Natural killer cell (primary cell): ENCODE measurements around the gene MNDA. TPM values are rescaled to one million over a fixed set of nuclear protein-coding genes. Genes with fewer than 3 reads are reported as not detected.

Experiments used
- ATAC-seq, 3 donors: fragments of 150-1000 bp in 2 of 3; fragments of 200-7000 bp in 1 of 3; cut with Tn5 transposase; 1 replicate in 1 of 3; 2 replicates in 2 of 3; pipeline ENCODE4 v1.10.0; 2021; ENCODE audit warnings: mild to moderate bottlenecking in 2 of 3, moderate library complexity in 2 of 3
- DNase-seq, 2 donors: peaks; one replicate each; pipeline versions ENCODE4 v3.0.0 to v3.0.0-alpha.2; 2013 to 2021; ENCODE audit warnings: mixed read lengths in 1 of 2
- H3K27ac ChIP-seq: one replicate; pipeline ENCODE4 v1.5.1; 2013; ENCODE audit warnings: mild to moderate bottlenecking, low read length
- H3K27me3 ChIP-seq: one replicate; pipeline ENCODE4 v1.6.1; 2013; ENCODE audit warnings: low read length; ENCODE audit not compliant: control insufficient read depth, insufficient read depth
- H3K36me3 ChIP-seq: one replicate; pipeline ENCODE4 v1.6.1; 2013; ENCODE audit warnings: low read length; ENCODE audit not compliant: control insufficient read depth, insufficient read depth
- H3K4me1 ChIP-seq: one replicate; pipeline ENCODE4 v1.6.1; 2013; ENCODE audit warnings: low read length; ENCODE audit not compliant: control insufficient read depth, insufficient read depth
- H3K4me3 ChIP-seq: one replicate; pipeline ENCODE4 v1.5.1; 2013; ENCODE audit warnings: low read length
- H3K9me3 ChIP-seq: one replicate; pipeline ENCODE4 v1.6.1; 2013; ENCODE audit warnings: low read length; ENCODE audit not compliant: control insufficient read depth, insufficient read depth
- H3K27ac Mint-ChIP-seq, 2 donors: one replicate each; pipeline ENCODE4 v1.8.0; 2022; ENCODE audit warnings: mild to moderate bottlenecking in 2 of 2, mixed read lengths in 2 of 2, moderate library complexity in 1 of 2
- H3K27me3 Mint-ChIP-seq, 2 donors: one replicate each; pipeline ENCODE4 v1.8.0; 2022; ENCODE audit warnings: low read depth in 2 of 2, mixed read lengths in 2 of 2
- H3K36me3 Mint-ChIP-seq: one replicate; pipeline ENCODE4 v1.8.0; 2022; ENCODE audit warnings: mixed read lengths
- H3K4me1 Mint-ChIP-seq, 2 donors: one replicate each; pipeline ENCODE4 v1.8.0; 2022; ENCODE audit warnings: mixed read lengths in 2 of 2
- H3K4me3 Mint-ChIP-seq: one replicate; pipeline ENCODE4 v1.8.0; 2022; ENCODE audit warnings: mild to moderate bottlenecking, moderate library complexity, mixed read lengths
- H3K9me3 Mint-ChIP-seq, 2 donors: one replicate each; pipeline ENCODE4 v1.8.0; 2022; ENCODE audit warnings: mixed read lengths in 2 of 2
- WGBS: methylation state at CpG from one replicate; pipeline ENCODE4 v1.1.7; 2013; ENCODE audit warnings: missing lambda C conversion rate; ENCODE audit not compliant: insufficient coverage; 5-methylcytosine and 5-hydroxymethylcytosine counted together
- intact Hi-C: fragments of 100-400 bp; cut with micrococcal nuclease; formaldehyde crosslinking; loops from one replicate; pipeline ENCODE4 v1.14.2; 2022
- total RNA-seq, 4 donors: library from RNA; stranded (reverse); fragments of 120-200 nt in 1 of 4; gene quantifications; one replicate each; pipeline versions ENCODE4 v1.2.3 to v1.2.4, GENCODE V29; 2013 to 2022
- TF ChIP-seq, protein P1 (sequence below): fragments of 200-600 bp; IDR thresholded peaks from one replicate; pipeline ENCODE4 v1.8.0; 2022; ENCODE audit warnings: antibody characterized with exemption

The MNDA gene
- total RNA-seq, 3 donors from 2014 or later (not counting 1 experiment from before 2014, with no cell fraction given) = 3.3 to 14.3 (median 7.0) TPM

DNA sequence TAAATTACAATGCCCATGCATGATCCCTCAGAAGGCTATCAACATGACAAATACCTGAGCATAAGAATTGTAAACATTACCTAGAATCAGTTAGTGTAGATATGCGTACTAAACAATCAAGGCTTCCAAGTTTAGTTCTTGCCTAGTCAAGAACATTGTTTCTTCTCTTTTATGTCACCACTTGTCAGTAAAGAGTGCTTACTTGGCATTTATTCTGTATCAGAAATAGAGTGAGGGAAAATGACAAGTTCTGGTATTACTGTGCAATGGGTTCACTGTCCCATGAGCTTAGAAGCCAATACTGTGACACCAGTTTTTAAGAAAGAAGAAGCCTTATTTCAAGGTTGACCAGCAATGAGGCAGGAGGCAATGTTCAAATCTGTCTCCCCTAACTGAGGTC, 27.5 kb upstream of the MNDA start:
- H3K27me3 ChIP-seq = peaks cover 3% of the 10 kb centered on the region
- peaks cover 0 to 7% of the 10 kb centered on the region in 2 donors for H3K27me3 Mint-ChIP-seq
- no peak overlapping the region for H3K27ac ChIP-seq
- TF ChIP-seq, protein P1, sequence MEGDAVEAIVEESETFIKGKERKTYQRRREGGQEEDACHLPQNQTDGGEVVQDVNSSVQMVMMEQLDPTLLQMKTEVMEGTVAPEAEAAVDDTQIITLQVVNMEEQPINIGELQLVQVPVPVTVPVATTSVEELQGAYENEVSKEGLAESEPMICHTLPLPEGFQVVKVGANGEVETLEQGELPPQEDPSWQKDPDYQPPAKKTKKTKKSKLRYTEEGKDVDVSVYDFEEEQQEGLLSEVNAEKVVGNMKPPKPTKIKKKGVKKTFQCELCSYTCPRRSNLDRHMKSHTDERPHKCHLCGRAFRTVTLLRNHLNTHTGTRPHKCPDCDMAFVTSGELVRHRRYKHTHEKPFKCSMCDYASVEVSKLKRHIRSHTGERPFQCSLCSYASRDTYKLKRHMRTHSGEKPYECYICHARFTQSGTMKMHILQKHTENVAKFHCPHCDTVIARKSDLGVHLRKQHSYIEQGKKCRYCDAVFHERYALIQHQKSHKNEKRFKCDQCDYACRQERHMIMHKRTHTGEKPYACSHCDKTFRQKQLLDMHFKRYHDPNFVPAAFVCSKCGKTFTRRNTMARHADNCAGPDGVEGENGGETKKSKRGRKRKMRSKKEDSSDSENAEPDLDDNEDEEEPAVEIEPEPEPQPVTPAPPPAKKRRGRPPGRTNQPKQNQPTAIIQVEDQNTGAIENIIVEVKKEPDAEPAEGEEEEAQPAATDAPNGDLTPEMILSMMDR = no peak
- H3K36me3 Mint-ChIP-seq = no peaks in the 10 kb centered on the region
- no peak overlapping the region for H3K4me3 ChIP-seq
- H3K9me3 Mint-ChIP-seq = no peaks in the 10 kb centered on the region
- no peaks in the 10 kb centered on the region for H3K9me3 ChIP-seq
- peaks cover under 1% of the 10 kb centered on the region for H3K4me1 ChIP-seq
- no peak overlapping the region for H3K27ac Mint-ChIP-seq
- no peaks in the 10 kb centered on the region for H3K36me3 ChIP-seq
- 60% methylated on average over 1 of the region's 1 CpG for WGBS
- ATAC-seq = no peak
- no peaks in the 10 kb centered on the region for H3K4me1 Mint-ChIP-seq
- no peak overlapping the region for H3K4me3 Mint-ChIP-seq
- DNase-seq = no peak
- intact Hi-C loops = no loop called here

DNA sequence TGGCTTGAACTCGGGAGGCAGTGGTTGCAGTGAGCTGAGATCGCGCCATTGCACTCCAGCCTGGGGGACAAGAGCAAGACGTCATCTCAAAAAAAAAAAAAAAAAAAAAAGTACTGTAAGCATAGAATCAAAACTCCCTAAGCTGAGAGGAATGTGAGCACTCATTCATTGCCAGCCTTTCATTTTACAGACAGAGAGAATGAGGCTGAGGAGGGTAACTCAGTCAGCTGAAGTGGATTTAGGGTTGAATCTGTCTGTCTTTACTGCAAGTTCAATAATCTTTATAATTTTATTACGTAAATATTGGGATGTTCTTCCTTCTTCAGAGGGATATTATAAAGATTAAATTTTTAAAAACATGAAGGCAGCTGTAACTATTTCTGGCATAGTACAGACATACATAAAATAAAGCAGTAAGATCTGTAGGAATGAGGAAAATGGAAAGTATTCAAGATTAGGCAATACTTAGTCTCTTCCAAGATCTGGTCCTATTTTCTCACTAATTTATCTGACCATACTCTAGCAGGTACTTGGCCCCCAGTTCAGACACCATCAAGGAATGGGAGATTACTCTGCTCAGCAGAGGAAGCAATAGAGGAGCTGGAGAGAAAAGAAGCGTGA, 24.1 kb upstream of the MNDA start:
- no peaks in the 10 kb centered on the region for H3K9me3 Mint-ChIP-seq
- peaks cover 3% of the 10 kb centered on the region for H3K27me3 ChIP-seq
- H3K27ac ChIP-seq = no peak overlapping the region
- no peaks in the 10 kb centered on the region for H3K9me3 ChIP-seq
- intact Hi-C loops = no loop called here
- no peaks in the 10 kb centered on the region for H3K36me3 ChIP-seq
- WGBS = 100% methylated on average over 3 of the region's 6 CpGs
- no peaks in the 10 kb centered on the region for H3K36me3 Mint-ChIP-seq
- peaks cover 0 to 7% of the 10 kb centered on the region in 2 donors for H3K27me3 Mint-ChIP-seq
- H3K4me3 ChIP-seq = no peak overlapping the region
- H3K4me1 ChIP-seq = peaks cover 4% of the 10 kb centered on the region
- no peak overlapping the region for H3K4me3 Mint-ChIP-seq
- H3K4me1 Mint-ChIP-seq = peaks cover under 1 to 7% of the 10 kb centered on the region in 2 donors
- TF ChIP-seq, protein P1 = no peak
- no peak overlapping the region for H3K27ac Mint-ChIP-seq
- DNase-seq = no peak
- no peak for ATAC-seq

DNA sequence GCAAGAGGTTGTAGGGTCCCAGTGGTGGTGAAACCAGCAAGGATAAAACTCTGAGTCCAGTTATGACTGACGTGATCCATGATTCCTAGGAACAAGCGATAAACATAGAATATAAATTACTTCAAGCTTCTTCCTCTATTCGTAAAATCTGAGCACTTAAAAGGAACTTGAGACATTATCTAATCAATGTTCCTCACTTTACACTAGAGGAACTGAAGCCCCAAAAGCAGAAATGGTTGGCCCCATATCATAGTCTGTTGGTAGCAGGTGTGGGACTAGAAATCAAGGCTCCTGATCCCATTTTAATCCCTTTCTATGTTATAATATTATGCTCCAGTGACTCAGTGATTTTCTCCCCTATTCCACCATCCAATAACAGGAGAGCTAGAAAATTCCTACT, 21.9 kb upstream of the MNDA start:
- no peak overlapping the region for H3K4me3 Mint-ChIP-seq
- Histone ChIP-seq H3K4me1 (peaks cover 4% of the 10 kb centered on the region), H3K36me3 (no peaks in the 10 kb centered on the region), H3K4me3 (no peak overlapping the region), H3K9me3 (no peaks in the 10 kb centered on the region), H3K27me3 (no peaks in the 10 kb centered on the region), H3K27ac (no peak overlapping the region)
- no peak for DNase-seq
- H3K27ac Mint-ChIP-seq = no peak overlapping the region
- H3K4me1 Mint-ChIP-seq = peaks cover 10 to 17% of the 10 kb centered on the region in 2 donors
- intact Hi-C loops = no loop called here
- no peaks in the 10 kb centered on the region for H3K27me3 Mint-ChIP-seq
- TF ChIP-seq, protein P1 = no peak
- H3K9me3 Mint-ChIP-seq = no peaks in the 10 kb centered on the region
- WGBS = 78% methylated on average over 3 of the region's 3 CpGs
- no peaks in the 10 kb centered on the region for H3K36me3 Mint-ChIP-seq
- ATAC-seq = no peak

DNA sequence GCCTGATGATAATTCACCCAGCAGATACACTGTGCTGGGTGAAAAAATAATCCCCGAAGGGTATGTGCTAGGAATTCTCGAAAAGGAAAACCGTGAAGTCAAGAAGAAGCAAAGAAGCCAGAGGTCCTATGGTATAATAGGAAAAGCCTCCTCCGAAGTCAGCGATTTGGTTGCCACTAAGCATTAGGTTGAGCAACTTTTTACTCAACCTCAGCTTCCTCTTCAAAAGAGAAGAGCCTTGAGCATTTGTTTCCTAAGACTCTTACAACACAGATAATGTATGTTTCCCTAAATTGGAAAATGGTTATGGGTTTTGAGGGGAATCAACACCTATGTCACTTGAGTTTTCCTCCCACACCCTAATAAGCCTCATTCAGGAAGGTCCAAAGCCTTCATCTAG, 21.3 kb upstream of the MNDA start:
- peaks cover 4% of the 10 kb centered on the region for H3K4me1 ChIP-seq
- Mint-ChIP-seq H3K4me3 (no peak overlapping the region), H3K36me3 (no peaks in the 10 kb centered on the region), H3K4me1 (peaks cover 10 to 17% of the 10 kb centered on the region in 2 donors), H3K27ac (no peak overlapping the region), H3K9me3 (no peaks in the 10 kb centered on the region), H3K27me3 (no peaks in the 10 kb centered on the region)
- intact Hi-C loops = no loop called here
- DNase-seq (no peak), ATAC-seq (peak in 1 of 3 donors; percentile 61)
- H3K27ac ChIP-seq = no peak overlapping the region
- H3K4me3 ChIP-seq = no peak overlapping the region
- TF ChIP-seq, protein P1 = no peak
- 81% methylated on average over 5 of the region's 5 CpGs for WGBS
- no peaks in the 10 kb centered on the region for H3K9me3 ChIP-seq
- H3K27me3 ChIP-seq = no peaks in the 10 kb centered on the region
- H3K36me3 ChIP-seq = no peaks in the 10 kb centered on the region
